Neuronal stem cell (in vitro differentiated cells): ENCODE measurements around the gene DUSP14.

ENCODE experiments used
- DNase-seq: peaks from one replicate; pipeline ENCODE4 v3.0.0-alpha.2; 2013; ENCODE audit warnings: low spot score
- H2AFZ ChIP-seq: one replicate; pipeline ENCODE4 v1.6.1; 2013; ENCODE audit warnings: mild to moderate bottlenecking, low read length, inconsistent platforms
- H2AK5ac ChIP-seq: 2 replicates; pipeline ENCODE4 v1.6.1; 2013; ENCODE audit warnings: low read depth, mild to moderate bottlenecking, inconsistent platforms, low read length, moderate library complexity, mixed read lengths
- H2BK120ac ChIP-seq: 2 replicates; pipeline ENCODE4 v1.6.1; 2013; ENCODE audit warnings: low read depth, mild to moderate bottlenecking, inconsistent platforms, low read length, moderate library complexity, mixed read lengths
- H2BK12ac ChIP-seq: one replicate; pipeline ENCODE4 v1.6.1; 2013; ENCODE audit warnings: low read length, inconsistent platforms
- H2BK15ac ChIP-seq: 2 replicates; pipeline ENCODE4 v1.6.1; 2013; ENCODE audit warnings: mild to moderate bottlenecking, low read length, inconsistent platforms, mixed read lengths
- H2BK5ac ChIP-seq: one replicate; pipeline ENCODE4 v1.6.1; 2013; ENCODE audit warnings: inconsistent platforms, mild to moderate bottlenecking, low read length, moderate library complexity
- H3K14ac ChIP-seq: one replicate; pipeline ENCODE4 v1.6.1; 2013; ENCODE audit warnings: low read length, inconsistent platforms
- H3K18ac ChIP-seq: 2 replicates; pipeline ENCODE4 v1.6.1; 2013; ENCODE audit warnings: low read length, inconsistent platforms
- H3K23ac ChIP-seq: 2 replicates; pipeline ENCODE4 v1.6.1; 2013; ENCODE audit warnings: low read depth, mild to moderate bottlenecking, mixed read lengths, low read length, inconsistent platforms; ENCODE audit not compliant: poor library complexity
- H3K27ac ChIP-seq: replicated peaks from 3 replicates; pipeline ENCODE4 v1.5.1; 2013; ENCODE audit warnings: low read length, inconsistent platforms
- H3K27me3 ChIP-seq, 3 experiments: 2 replicates each; pipeline ENCODE4 v1.6.1; 2013; ENCODE audit warnings: low read length in 3 of 3, mild to moderate bottlenecking in 2 of 3, inconsistent platforms in 1 of 3, low read depth in 1 of 3, mixed read lengths in 1 of 3, moderate library complexity in 1 of 3; ENCODE audit not compliant: control insufficient read depth in 3 of 3, insufficient read depth in 3 of 3
- H3K36me3 ChIP-seq, 2 donors: replicated peaks in 1 of 2; 2 replicates each; pipeline ENCODE4 v1.6.1; 2013; ENCODE audit warnings: low read length in 2 of 2; ENCODE audit not compliant: control insufficient read depth in 2 of 2, insufficient read depth in 2 of 2
- H3K4ac ChIP-seq: 2 replicates; pipeline ENCODE4 v1.6.1; 2013; ENCODE audit warnings: inconsistent platforms, mild to moderate bottlenecking, low read length, moderate library complexity
- H3K4me1 ChIP-seq, 2 donors: 1 replicate in 1 of 2; 2 replicates in 1 of 2; pipeline ENCODE4 v1.6.1; 2013; ENCODE audit warnings: low read length in 2 of 2, low read depth in 1 of 2; ENCODE audit not compliant: control insufficient read depth in 2 of 2, insufficient read depth in 1 of 2
- H3K4me2 ChIP-seq: one replicate; pipeline ENCODE4 v1.6.1; 2013; ENCODE audit warnings: mild to moderate bottlenecking, low read length, inconsistent platforms; ENCODE audit not compliant: insufficient read depth, poor library complexity, severe bottlenecking
- H3K4me3 ChIP-seq, 2 donors: 2 replicates each; pipeline ENCODE4 v1.5.1; 2013; ENCODE audit warnings: low read length in 2 of 2, mild to moderate bottlenecking in 2 of 2, inconsistent platforms in 1 of 2, moderate library complexity in 1 of 2
- H3K79me1 ChIP-seq: one replicate; pipeline ENCODE4 v1.6.1; 2013; ENCODE audit warnings: low read depth, mild to moderate bottlenecking, inconsistent platforms, low read length, moderate library complexity
- H3K9ac ChIP-seq: one replicate; pipeline ENCODE4 v1.6.1; 2013; ENCODE audit warnings: mild to moderate bottlenecking, low read depth, low read length, inconsistent platforms; ENCODE audit not compliant: poor library complexity
- H3K9me3 ChIP-seq, 2 donors: replicated peaks in 1 of 2; 2 replicates each; pipeline versions ENCODE3 to v1.6.1; 2013; ENCODE audit warnings: low read length in 2 of 2, mild to moderate bottlenecking in 2 of 2, inconsistent platforms in 1 of 2, low read depth in 1 of 2, mixed read lengths in 1 of 2, moderate library complexity in 1 of 2; ENCODE audit not compliant: control insufficient read depth in 2 of 2, insufficient read depth in 1 of 2
- H4K8ac ChIP-seq: one replicate; pipeline ENCODE4 v1.6.1; 2013; ENCODE audit warnings: low read depth, mild to moderate bottlenecking, inconsistent platforms, low read length, moderate library complexity
- H4K91ac ChIP-seq: one replicate; pipeline ENCODE4 v1.6.1; 2013; ENCODE audit warnings: low read length, low read depth, mild to moderate bottlenecking, inconsistent platforms; ENCODE audit not compliant: poor library complexity
- WGBS, 2 donors: extraction: QIAGEN DNeasy Blood & Tissue Kit; methylation state at CpG; one replicate each; pipeline ENCODE4 v1.1.7; 2013; ENCODE audit warnings: missing lambda C conversion rate in 2 of 2, mixed read lengths in 1 of 2; ENCODE audit not compliant: insufficient read length in 2 of 2, insufficient replicate concordance in 1 of 2; ENCODE audit errors: extremely low coverage in 2 of 2; 5-methylcytosine and 5-hydroxymethylcytosine counted together

The DUSP14 gene

GRCh38 chr17:37490022-37490587 is 414 bp downstream of the DUSP14 start:
- Histone ChIP-seq H3K9me3 (no peaks in the 10 kb centered on the region), H3K4me2 (peak overlapping the region; percentile 75), H3K27ac (no peak overlapping the region), H3K4me3 (peak overlapping the region; percentile 83 to 89), H2BK12ac (no peak overlapping the region), H3K4ac (no peak overlapping the region), H3K14ac (peak overlapping the region; percentile 1), H4K8ac (no peak overlapping the region), H3K23ac (no peak overlapping the region), H2AFZ (peak overlapping the region; percentile 85), H4K91ac (no peak overlapping the region), H3K79me1 (peaks cover 2% of the 10 kb centered on the region), H2BK120ac (no peak overlapping the region), H2BK5ac (no peak overlapping the region), H3K27me3 (peaks cover 0 to 7% (median 0%) of the 10 kb centered on the region in 3 experiments), H3K18ac (peak overlapping the region; percentile 81), H2AK5ac (no peak overlapping the region), H2BK15ac (no peak overlapping the region), H3K9ac (peak overlapping the region; percentile 85), H3K36me3 (no peaks in the 10 kb centered on the region), H3K4me1 (peaks cover 11 to 18% of the 10 kb centered on the region in 2 donors)
- no CpG with 5 or more reads among the region's 56 CpGs for WGBS, 2 donors
- DNase-seq, result peak; percentile 66

DNA sequence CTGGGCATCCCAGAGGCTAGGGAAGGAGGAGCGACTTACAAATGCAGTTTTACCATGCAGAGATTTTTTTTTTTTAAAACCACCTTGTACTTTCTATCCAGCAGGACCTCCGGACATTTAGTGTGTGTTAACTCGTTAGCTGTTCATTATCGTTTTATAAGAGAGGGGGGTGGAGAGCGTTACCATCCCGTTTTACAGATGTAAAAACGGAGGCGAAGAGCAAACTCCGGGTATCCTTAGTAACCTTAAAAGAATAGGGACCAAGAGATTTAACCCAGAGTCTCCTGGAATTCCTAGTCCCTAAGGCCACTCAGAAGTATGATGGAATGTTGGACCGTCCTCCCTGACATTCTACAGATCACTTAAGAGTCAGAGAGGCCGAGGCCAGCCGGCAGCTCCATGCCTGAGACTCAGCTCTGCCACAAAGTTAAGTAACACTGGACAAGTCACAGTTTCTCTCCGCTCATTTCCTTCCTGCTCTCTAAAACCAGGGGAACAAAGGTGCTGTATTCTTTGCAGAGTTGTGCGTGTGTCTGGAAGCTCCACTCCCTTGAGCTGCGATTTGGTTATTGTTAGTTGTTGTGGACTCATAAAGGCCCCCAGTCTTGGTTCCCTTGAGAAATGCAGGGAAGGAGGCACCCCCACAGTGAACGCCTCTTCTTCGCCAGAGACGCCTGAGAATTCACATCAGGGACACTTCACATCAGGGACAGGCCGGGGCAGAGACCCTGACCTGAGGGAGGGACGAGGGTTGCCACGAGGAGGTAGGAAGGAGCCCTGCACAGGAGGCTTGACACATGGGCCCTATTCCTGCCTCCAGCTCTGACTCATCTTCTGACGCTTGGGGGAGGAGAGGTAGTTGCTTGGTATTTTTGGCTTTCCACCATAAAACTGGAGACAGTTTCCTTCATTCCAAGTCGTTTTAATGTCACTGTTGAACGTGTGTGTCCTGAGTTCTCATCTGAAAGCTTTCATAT is 1.2 kb downstream of the DUSP14 start:
- peak overlapping the region; percentile 83 to 89 for H3K4me3 ChIP-seq
- H4K91ac ChIP-seq, result no peak overlapping the region
- H2BK5ac ChIP-seq, result no peak overlapping the region
- H3K27ac ChIP-seq, result peak overlapping the region; percentile 31
- peaks cover 2% of the 10 kb centered on the region for H3K79me1 ChIP-seq
- DNase-seq, result peak; percentile 36
- H3K18ac ChIP-seq, result no peak overlapping the region
- H3K4me2 ChIP-seq, result peak overlapping the region; percentile 75
- H2BK12ac ChIP-seq, result no peak overlapping the region
- H3K36me3 ChIP-seq, result no peaks in the 10 kb centered on the region
- no CpG with 5 or more reads among the region's 24 CpGs for WGBS, 2 donors
- no peak overlapping the region for H2AK5ac ChIP-seq
- H2AFZ ChIP-seq, result peak overlapping the region; percentile 85
- no peak overlapping the region for H2BK15ac ChIP-seq
- H3K23ac ChIP-seq, result no peak overlapping the region
- peaks cover 12 to 21% of the 10 kb centered on the region in 2 donors for H3K4me1 ChIP-seq
- no peak overlapping the region for H3K14ac ChIP-seq
- H3K4ac ChIP-seq, result no peak overlapping the region
- no peak overlapping the region for H2BK120ac ChIP-seq
- no peaks in the 10 kb centered on the region for H3K9me3 ChIP-seq
- H3K27me3 ChIP-seq, result peaks cover 0 to 7% (median 0%) of the 10 kb centered on the region in 3 experiments
- H3K9ac ChIP-seq, result no peak overlapping the region
- H4K8ac ChIP-seq, result no peak overlapping the region

DNA sequence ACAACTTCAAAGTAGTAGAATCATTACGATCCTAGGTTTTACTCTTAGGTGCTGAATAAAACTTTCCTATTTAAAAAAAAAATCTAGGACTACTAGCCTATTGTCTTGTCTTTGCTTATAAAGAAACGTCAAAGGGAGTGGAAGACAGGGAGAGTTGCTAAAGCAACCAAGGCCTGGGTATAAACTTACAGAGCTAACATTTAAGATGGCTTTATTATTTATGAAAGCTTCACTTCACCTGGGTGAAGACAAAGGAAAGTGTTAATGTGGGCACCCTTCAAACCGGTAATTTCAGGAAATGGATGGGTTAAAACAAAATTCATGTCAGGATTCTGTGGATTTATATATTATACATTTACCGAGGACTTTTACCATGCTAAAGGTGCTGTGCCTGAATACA is 2.5 kb downstream of the DUSP14 start:
- WGBS, 2 donors, result no CpG with 5 or more reads among the region's 4 CpGs
- DNase-seq, result no peak
- no peak overlapping the region for H4K8ac ChIP-seq
- peaks cover 0 to 7% (median 0%) of the 10 kb centered on the region in 3 experiments for H3K27me3 ChIP-seq
- H2BK12ac ChIP-seq, result no peak overlapping the region
- H3K9me3 ChIP-seq, result no peaks in the 10 kb centered on the region
- no peak overlapping the region for H3K23ac ChIP-seq
- no peak overlapping the region for H3K4ac ChIP-seq
- H3K4me2 ChIP-seq, result no peak overlapping the region
- H3K14ac ChIP-seq, result no peak overlapping the region
- no peak overlapping the region for H2BK120ac ChIP-seq
- H4K91ac ChIP-seq, result no peak overlapping the region
- H2AK5ac ChIP-seq, result no peak overlapping the region
- H3K4me3 ChIP-seq, result peak overlapping the region in 1 of 2 donors; percentile 83
- H2BK15ac ChIP-seq, result no peak overlapping the region
- H2AFZ ChIP-seq, result no peak overlapping the region
- H3K36me3 ChIP-seq, result no peaks in the 10 kb centered on the region
- no peak overlapping the region for H3K27ac ChIP-seq
- H3K9ac ChIP-seq, result no peak overlapping the region
- H3K18ac ChIP-seq, result no peak overlapping the region
- peaks cover 6% of the 10 kb centered on the region for H3K79me1 ChIP-seq
- H2BK5ac ChIP-seq, result no peak overlapping the region
- H3K4me1 ChIP-seq, result peaks cover 12 to 21% of the 10 kb centered on the region in 2 donors
